HG03108 (cell line): ENCODE data around the gene GALT.

ENCODE experiments used
- ATAC-seq: cut with Tn5 transposase; IDR thresholded peaks from one replicate; pipeline ENCODE4 v1.9.1; 2021; ENCODE audit warnings: moderate library complexity; ENCODE audit not compliant: unreplicated experiment

The GALT gene

DNA sequence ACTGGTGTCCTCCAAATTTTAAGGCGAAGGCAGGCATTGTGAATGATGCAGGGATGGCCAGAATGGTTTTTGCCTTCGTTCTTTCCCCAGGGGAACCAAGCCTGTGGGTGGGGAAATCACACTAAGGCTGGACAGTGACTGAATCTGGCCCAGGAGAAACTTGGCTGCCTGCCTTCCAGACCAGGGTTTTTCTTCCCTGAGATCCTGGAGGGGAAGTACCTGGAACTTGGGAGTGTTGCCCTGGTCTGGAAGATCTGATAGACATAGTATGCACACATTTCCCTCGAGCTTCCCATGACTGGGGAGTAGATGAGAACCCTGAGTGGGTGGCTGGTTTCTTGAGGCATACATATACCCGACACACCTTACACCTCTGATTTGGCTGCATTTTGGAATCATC, 4.8 kb downstream of the GALT start:
- ATAC-seq = no peak

DNA sequence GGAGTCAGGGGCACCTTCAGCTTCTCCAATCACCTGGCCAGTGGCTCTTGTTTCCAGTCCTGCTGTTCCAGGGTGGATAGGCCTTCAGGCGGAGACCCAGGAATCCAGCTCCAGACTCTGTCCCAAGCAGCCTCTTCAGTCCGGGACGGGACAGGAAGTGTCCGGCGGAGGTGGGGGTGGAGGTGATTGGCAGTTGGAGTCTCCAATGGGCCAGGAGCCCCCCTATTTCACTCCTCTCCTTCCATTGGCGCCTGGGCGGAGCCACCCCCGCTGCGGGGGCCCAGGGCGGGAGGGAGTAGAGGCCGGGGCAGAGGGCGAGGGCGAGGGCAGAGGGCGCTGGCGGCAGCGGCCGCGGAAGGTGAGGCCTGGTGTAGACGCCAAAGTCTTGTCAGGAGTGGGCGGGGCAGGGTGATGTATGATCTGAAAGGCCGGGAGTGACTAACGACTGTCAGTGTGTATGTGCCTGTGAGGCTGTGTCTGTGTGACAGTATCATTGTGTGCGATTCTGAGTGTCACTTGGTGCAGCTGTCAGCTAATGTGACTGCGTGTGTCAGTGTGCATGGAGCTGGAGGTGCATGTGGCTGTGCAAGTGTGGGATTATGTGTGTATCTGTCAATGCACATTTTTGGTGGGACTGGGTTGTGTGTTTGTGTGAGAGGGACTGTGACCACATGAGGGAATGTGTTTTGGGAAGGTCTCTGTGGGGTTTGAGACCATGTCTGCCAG, 5.6 kb downstream of the GALT start, which contains the start of gene IL11RA:
Gene IL11RA, plus strand, starts transcription at position 310 of the 726 bp plus-strand sequence. CDS start 3,033 bp downstream, outside the sequence.
- no peak for ATAC-seq

DNA sequence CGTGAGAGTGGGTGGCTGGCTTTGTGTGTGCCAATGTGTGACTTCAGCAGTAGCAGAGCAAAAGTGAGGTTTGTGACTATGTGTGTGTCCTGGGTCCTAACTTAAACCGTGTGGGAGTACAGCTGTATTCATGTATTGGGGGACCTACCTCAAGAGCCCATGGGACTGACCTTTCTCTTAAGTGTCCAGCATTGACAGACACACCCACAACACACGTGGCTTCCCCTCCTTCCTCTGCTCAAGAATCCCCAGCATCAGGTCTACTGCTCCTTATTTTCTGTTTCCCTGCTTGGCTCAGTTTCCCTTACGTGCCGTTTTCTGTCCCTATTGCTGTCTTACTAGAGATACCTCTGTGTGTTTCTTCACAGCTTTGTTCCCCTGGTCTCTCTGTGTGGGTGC, 6.1 kb downstream of the GALT start:
- no peak for ATAC-seq

DNA sequence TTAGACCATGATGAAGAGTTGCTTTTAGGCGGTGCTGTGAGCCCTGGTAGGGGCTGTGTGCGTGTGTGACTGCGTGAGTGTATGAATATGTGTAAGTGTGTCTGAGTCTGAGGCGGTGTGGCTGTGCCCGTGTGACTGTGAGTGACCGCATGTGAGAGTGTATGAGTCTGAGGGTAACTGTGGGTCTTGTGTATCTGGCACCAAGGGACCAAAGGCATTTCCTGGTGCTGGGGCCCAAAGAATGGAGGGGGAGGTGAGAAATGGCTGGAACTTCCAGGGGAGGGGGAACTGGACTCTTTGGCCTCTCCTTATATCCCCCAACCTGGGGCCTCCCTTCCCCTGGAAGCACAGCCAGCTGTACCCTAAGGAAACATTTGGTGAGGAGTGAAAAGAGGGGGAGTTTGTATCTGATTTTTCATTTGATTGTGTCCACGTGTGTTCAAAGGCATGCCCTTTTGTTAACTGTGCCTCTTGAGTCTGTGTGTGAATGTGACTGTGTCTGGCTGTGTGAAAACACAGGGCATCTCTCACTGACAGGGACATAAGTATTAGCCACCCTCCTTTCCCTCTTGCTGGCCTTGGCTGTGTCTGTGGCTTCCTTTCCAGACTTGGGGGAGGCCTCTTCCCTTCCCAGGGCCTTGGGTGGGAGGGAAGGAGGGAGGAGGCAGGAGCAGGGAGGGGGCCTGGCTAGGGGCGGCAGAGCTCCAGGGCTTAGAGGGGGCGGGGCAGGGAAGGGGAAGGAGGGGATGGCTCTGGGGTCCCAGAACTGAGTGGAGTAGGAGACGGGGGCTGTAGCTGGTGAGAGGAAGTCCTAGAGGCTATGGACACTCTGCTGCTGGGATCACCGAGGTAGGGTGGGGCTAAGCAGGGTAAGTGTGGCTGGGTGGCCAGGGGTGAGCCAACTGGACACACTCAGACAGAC, 6.9 kb downstream of the GALT start:
- no peak for ATAC-seq

- no peak for ATAC-seq
Measured at GRCh38 chr9:34654323-34655051, 8.0 kb downstream of the GALT start.

DNA sequence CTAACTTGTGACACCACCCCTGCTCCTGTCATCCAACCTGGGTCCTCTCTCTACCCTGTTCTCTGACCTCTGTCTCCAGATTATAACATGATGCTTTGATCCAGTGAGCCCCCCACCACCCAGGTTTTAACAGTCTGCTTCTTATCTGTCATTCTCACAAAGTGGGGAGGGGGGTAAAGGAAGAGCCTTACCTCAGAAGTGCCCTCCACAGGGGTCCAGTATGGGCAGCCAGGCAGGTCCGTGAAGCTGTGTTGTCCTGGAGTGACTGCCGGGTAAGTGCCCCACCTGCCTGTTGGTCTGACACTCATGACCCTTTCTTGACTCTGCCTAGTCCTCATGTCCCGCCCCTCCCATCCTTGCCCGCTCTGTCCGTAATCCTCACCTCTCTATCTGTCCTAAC, 8.9 kb downstream of the GALT start:
- no peak for ATAC-seq

DNA sequence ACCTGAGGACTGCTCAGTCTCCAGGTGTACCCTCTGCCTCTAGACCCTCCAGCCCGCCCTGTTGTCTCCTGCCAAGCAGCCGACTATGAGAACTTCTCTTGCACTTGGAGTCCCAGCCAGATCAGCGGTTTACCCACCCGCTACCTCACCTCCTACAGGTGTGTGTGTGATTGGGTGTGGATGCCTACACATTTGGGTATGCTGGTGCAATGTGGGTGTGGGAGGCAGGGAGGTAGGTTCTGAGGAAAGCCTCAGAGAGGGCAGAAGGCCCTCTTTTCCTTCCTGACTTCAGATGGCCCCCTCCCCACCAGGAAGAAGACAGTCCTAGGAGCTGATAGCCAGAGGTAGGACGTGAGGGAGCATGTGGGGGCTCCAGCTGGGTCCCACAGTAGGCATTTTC, 10.5 kb downstream of the GALT start:
- no peak for ATAC-seq

DNA sequence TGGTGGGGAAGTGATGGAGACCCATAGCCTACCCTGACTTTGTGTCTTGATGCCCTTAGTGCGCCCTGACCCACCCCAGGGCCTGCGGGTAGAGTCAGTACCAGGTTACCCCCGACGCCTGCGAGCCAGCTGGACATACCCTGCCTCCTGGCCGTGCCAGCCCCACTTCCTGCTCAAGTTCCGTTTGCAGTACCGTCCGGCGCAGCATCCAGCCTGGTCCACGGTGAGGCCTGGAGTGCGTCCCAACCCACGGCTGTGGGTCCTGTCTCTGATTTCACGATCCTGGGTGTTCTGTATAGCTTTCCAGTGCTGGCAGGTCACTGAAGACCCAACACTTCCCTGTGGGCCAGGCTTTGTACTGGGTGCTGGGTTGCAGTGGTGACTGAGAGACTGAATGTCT, 12.0 kb downstream of the GALT start:
- no peak for ATAC-seq

- ATAC-seq = no peak
Measured at GRCh38 chr9:34659592-34660253, 13.2 kb downstream of the GALT start.

GRCh38 chr9:34662526-34663302, 16.2 kb downstream of the GALT start, which contains the start of gene CCL27:
Gene CCL27, minus strand, starts transcription at chr9:34662657. Its CDS starts 24 bp downstream, at chr9:34662633.
- ATAC-seq = no peak

DNA sequence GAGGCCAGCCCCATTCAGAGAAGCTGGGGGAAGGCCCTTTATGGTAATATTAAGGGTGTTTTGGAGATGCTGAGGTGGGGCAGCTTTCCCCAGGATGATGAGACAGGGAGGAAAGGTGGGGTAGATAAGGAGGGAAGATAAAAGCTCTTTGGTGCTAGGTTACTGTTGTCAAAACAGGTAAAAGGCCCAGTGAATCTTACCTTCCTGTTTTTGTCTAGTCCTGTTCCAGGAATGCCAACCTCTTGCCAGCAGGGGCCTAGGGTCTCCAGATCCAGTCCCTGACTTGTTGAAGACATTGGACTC, 16.8 kb downstream of the GALT start:
- no peak for ATAC-seq

- ATAC-seq = peak; percentile 43
Measured at GRCh38 chr9:34664281-34665066, 18.0 kb downstream of the GALT start.

DNA sequence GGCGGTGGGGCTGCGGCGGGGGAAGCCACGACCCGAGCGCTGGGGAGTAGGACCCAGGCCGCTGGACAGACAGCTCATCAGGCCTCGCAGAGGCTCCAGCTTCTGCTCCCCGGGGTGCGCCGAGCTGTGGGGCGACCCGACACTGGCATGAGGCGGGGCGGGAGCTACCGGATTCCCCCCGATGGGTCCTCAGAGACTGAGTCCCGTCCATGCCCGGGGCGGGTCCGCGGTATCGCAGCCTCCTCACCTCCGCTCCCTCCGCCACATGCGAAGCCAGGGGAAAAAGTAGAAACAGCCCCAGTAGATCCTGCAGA, 18.5 kb downstream of the GALT start:
- peak; percentile 19 for ATAC-seq

- peak; percentile 73 for ATAC-seq
Measured at GRCh38 chr9:34665381-34666250, 19.1 kb downstream of the GALT start.

- ATAC-seq = no peak
Measured at GRCh38 chr9:34669809-34670562, 23.5 kb downstream of the GALT start.

DNA sequence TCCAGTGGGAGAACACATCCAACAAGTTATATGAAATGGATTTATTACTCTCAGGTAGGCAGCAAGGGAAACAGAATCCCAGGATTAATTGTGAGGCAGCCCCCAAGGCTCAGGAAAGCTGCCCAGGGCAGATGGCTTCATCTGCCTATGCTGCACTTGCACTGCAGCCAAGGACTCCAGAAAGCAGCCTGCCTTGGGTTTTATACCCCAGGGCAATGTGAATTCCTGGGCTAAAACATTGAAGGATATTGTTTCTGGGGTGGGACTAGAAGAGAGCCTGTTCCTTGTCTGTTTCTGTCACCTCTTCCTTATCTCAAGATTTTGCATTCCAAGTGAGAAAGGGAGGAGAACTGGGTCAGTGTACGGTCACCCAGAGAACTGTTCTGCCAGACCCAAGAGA, 24.8 kb downstream of the GALT start:
- ATAC-seq = no peak

GRCh38 chr9:34674440-34674839, 28.0 kb downstream of the GALT start:
- ATAC-seq = no peak
